Measurements from ENCODE around the gene UNC80. TPM values are rescaled to one million over a fixed set of nuclear protein-coding genes. Genes with fewer than 3 reads are reported as not detected.

UNC80 gene
- total and polyA plus RNA-seq, 2 donors (not counting 3 experiments of a cell fraction or from before 2014, with no cell fraction given) = not detected

DNA sequence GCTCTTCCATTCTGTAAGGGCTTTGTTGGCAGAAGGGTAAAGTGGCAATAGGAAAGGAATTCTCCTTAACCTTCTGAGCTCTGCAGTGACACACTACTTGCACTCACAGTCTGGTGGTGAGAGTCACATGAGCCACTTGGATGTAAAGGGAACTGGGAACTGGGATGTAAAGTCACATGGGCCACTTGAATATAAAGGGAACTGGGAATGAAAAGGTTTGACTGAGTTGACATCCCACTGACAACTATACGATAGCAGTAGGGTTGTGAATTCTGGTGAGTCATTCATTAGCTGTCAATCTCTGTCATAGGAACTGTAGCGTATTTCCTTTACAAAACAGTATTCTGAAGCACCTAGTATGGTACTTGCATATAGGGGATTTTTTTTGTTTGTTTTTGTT lies 236.3 kb downstream of the UNC80 start:
- peaks cover 3% of the 10 kb centered on the region for H4K20me1 ChIP-seq (replicated peaks; ENCODE audit: control insufficient read depth, extremely low read depth, insufficient read depth, low read length)
- peaks cover 12% of the 10 kb centered on the region for H3K4me1 ChIP-seq (ENCODE audit: control insufficient read depth, extremely low read depth, insufficient read depth, low read length)
- H3K4me2 ChIP-seq (ENCODE audit: insufficient read depth, low read length) = no peak overlapping the region
- no TSS peak for BruUV-seq (replicated peaks)
- DNase-seq (ENCODE audit: low read depth, low spot score) (peak; percentile 19), FAIRE-seq (no peak)
- peaks cover 2 to 4% of the 10 kb centered on the region in 2 experiments for H3K36me3 ChIP-seq (ENCODE audit: control insufficient read depth in 2 of 2, extremely low read depth in 1 of 2, insufficient read depth in 2 of 2, low read length in 2 of 2)
- H3K9me1 ChIP-seq (replicated peaks; ENCODE audit: control insufficient read depth, extremely low read depth, insufficient read depth, low read length) = no peaks in the 10 kb centered on the region
- H2AFZ ChIP-seq (ENCODE audit: low read depth, low read length) = no peak overlapping the region
- H3K79me2 ChIP-seq (ENCODE audit: control insufficient read depth, insufficient read depth, low read length) = peaks cover 98% of the 10 kb centered on the region
- no peaks in the 10 kb centered on the region for H3K9me3 ChIP-seq (replicated peaks; ENCODE audit: control insufficient read depth, insufficient read depth, low read length)
- H3K9ac ChIP-seq (replicated peaks; ENCODE audit: extremely low read depth, insufficient read depth, low read length) = no peak overlapping the region
- no peak for TF ChIP-seq POLR2AphosphoS5 (IDR thresholded peaks at IDR 0.05; ENCODE audit: insufficient read depth, low read depth, low read length)
- peak; percentile 10 for TF ChIP-seq JUN (IDR thresholded peaks at IDR 0.05; ENCODE audit: borderline replicate concordance, insufficient read depth, insufficient read length, low read depth)
- no peaks in the 10 kb centered on the region for H3K27me3 ChIP-seq (ENCODE audit: control insufficient read depth in 2 of 2, insufficient read depth in 2 of 2, low read length in 2 of 2)
- ChIA-PET POLR2A (no interaction called here), CTCF (interaction anchor here (1.4 to 1.7 kb wide), 2 partner anchors 17 to 191 kb away, joined by 4 to 6 read pairs; no protein-coding TSS in a partner anchor)
- no peak overlapping the region for H3K27ac ChIP-seq (ENCODE audit: insufficient read depth, low read depth, low read length)
- H3K4me3 ChIP-seq (replicated peaks in 1 of 3; ENCODE audit: insufficient read depth in 1 of 3, low read depth in 1 of 3, low read length in 3 of 3) = no peak overlapping the region
- dilution Hi-C loops (cut with MboI; ENCODE audit: extremely low pct_ligation_motif_present, low sequenced_read_pairs) = no loop called here
- intact Hi-C loops (cut with micrococcal nuclease) = loop anchor here (10.0 kb wide), 1 partner anchor 467 kb away; the partner anchor contains the start of gene LANCL1

GRCh38 chr2:210009126-210009525 lies 237.5 kb downstream of the UNC80 start:
- no peak overlapping the region for H3K9ac ChIP-seq (replicated peaks; ENCODE audit: extremely low read depth, insufficient read depth, low read length)
- CTCF ChIA-PET = interaction anchor here (2.7 kb wide), 1 partner anchor 190 kb away, joined by 8 read pairs; no protein-coding TSS in a partner anchor
- DNase-seq (ENCODE audit: low read depth, low spot score) = no peak
- H3K4me2 ChIP-seq (ENCODE audit: insufficient read depth, low read length) = no peak overlapping the region
- H3K36me3 ChIP-seq (ENCODE audit: control insufficient read depth in 2 of 2, extremely low read depth in 1 of 2, insufficient read depth in 2 of 2, low read length in 2 of 2) = peaks cover 2 to 4% of the 10 kb centered on the region in 2 experiments
- peaks cover 5% of the 10 kb centered on the region for H3K4me1 ChIP-seq (ENCODE audit: control insufficient read depth, extremely low read depth, insufficient read depth, low read length)
- POLR2A ChIA-PET = no interaction called here
- TF ChIP-seq CTCF (IDR thresholded peaks at IDR 0.05; ENCODE audit: extremely low read depth in 1 of 2, insufficient read depth in 1 of 2, low read depth in 1 of 2, low read length in 2 of 2) = no peak
- no peak for TF ChIP-seq POLR2A (IDR thresholded peaks at IDR 0.05; ENCODE audit: low read depth, low read length)
- no peak for TF ChIP-seq GATA2 (IDR thresholded peaks at IDR 0.05; ENCODE audit: insufficient read depth, insufficient read length, low read depth, low read length)
- TF ChIP-seq MYC (IDR thresholded peaks at IDR 0.05; ENCODE audit: low read depth, low read length) = no peak
- TF ChIP-seq MAX (IDR thresholded peaks at IDR 0.05; ENCODE audit: insufficient read depth, insufficient read length) = no peak
- no peak for TF ChIP-seq JUN (IDR thresholded peaks at IDR 0.05; ENCODE audit: borderline replicate concordance, insufficient read depth, insufficient read length, low read depth)
- TF ChIP-seq FOS (IDR thresholded peaks at IDR 0.05; ENCODE audit: borderline replicate concordance, insufficient read depth, low read length) = no peak
- TF ChIP-seq POLR2AphosphoS5 (IDR thresholded peaks at IDR 0.05; ENCODE audit: insufficient read depth, low read depth, low read length) = no peak
- no peaks in the 10 kb centered on the region for H3K9me1 ChIP-seq (replicated peaks; ENCODE audit: control insufficient read depth, extremely low read depth, insufficient read depth, low read length)
- H3K4me3 ChIP-seq (replicated peaks in 1 of 3; ENCODE audit: insufficient read depth in 1 of 3, low read depth in 1 of 3, low read length in 3 of 3) = no peak overlapping the region
- H4K20me1 ChIP-seq (replicated peaks; ENCODE audit: control insufficient read depth, extremely low read depth, insufficient read depth, low read length) = peaks cover 3% of the 10 kb centered on the region
- H2AFZ ChIP-seq (ENCODE audit: low read depth, low read length) = no peak overlapping the region
- H3K9me3 ChIP-seq (replicated peaks; ENCODE audit: control insufficient read depth, insufficient read depth, low read length) = no peaks in the 10 kb centered on the region
- intact Hi-C loops (cut with micrococcal nuclease) (loop anchor here (10.0 kb wide), 1 partner anchor 466 kb away; the partner anchor contains the start of gene LANCL1), dilution Hi-C loops (cut with MboI; ENCODE audit: extremely low pct_ligation_motif_present, low sequenced_read_pairs) (no loop called here)
- FAIRE-seq = no peak
- H3K27me3 ChIP-seq (ENCODE audit: control insufficient read depth in 2 of 2, insufficient read depth in 2 of 2, low read length in 2 of 2) = no peaks in the 10 kb centered on the region
- H3K27ac ChIP-seq (ENCODE audit: insufficient read depth, low read depth, low read length) = no peak overlapping the region
- H3K79me2 ChIP-seq (ENCODE audit: control insufficient read depth, insufficient read depth, low read length) = peaks cover 95% of the 10 kb centered on the region
- BruUV-seq (replicated peaks) = no TSS peak

Data from endothelial cell of umbilical vein (primary cell).